Coronary artery (tissue), 2 donors: Measurements from ENCODE around the gene SPACA4.
"Not testable (repeated sequence)": the region's sequence is repeated elsewhere in the genome, so short reads cannot be mapped to it uniquely, and the experiment has no call there.

ENCODE experiments used
- DNase-seq: peaks from one replicate; pipeline ENCODE4 v3.0.0-alpha.2; 2017; ENCODE audit warnings: low spot score
- H3K27ac ChIP-seq, 2 donors: fragments of 200-600 bp; sonication (generic); one replicate each; pipeline ENCODE4 v1.5.1; 2016 to 2019
- H3K4me3 ChIP-seq: fragments of 200-600 bp; sonication (generic); 2 replicates; pipeline ENCODE4 v1.5.1; 2016; ENCODE audit warnings: mild to moderate bottlenecking, moderate library complexity
- TF ChIP-seq, protein P1 (sequence below): fragments of 200-600 bp; sonication (generic); IDR thresholded peaks from one replicate; pipeline ENCODE4 v1.5.1; 2019; ENCODE audit warnings: antibody characterized with exemption

Gene SPACA4

DNA sequence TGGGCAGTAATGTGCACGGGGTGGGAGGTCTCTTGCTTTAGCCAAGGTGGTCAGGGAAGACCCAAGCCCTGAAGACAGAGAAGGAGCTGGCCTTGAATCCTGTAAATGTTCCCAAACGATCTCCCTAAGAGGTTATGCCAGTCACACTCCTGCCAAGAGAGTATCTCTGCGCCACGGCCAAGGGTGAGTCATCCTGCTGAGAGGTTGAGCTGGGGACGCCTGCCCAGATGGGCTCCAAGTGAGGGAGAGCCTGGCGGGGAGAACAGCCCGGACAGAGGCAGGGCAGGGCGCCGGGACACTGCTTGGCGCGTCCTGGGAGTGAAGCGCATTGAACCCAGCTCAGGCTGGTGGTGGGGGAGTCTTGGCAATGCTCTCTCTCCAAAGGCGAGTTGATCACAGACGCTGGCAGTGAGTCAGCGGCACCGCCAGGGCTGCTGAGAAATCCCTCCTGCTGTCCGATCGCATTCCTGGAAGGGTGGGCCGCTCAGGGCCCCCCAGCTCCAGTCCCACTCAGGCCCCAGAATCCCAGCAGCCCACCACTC is 38.1 kb upstream of the SPACA4 start:
- peak overlapping the region in 1 of 2 donors; percentile 46 for H3K27ac ChIP-seq
- TF ChIP-seq, protein P1, sequence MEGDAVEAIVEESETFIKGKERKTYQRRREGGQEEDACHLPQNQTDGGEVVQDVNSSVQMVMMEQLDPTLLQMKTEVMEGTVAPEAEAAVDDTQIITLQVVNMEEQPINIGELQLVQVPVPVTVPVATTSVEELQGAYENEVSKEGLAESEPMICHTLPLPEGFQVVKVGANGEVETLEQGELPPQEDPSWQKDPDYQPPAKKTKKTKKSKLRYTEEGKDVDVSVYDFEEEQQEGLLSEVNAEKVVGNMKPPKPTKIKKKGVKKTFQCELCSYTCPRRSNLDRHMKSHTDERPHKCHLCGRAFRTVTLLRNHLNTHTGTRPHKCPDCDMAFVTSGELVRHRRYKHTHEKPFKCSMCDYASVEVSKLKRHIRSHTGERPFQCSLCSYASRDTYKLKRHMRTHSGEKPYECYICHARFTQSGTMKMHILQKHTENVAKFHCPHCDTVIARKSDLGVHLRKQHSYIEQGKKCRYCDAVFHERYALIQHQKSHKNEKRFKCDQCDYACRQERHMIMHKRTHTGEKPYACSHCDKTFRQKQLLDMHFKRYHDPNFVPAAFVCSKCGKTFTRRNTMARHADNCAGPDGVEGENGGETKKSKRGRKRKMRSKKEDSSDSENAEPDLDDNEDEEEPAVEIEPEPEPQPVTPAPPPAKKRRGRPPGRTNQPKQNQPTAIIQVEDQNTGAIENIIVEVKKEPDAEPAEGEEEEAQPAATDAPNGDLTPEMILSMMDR: no peak
- peak; percentile 86 for DNase-seq
- peak overlapping the region; percentile 46 for H3K4me3 ChIP-seq

GRCh38 chr19:48569814-48570213 is 36.7 kb upstream of the SPACA4 start:
- DNase-seq: no peak
- Histone ChIP-seq H3K4me3 (no peak overlapping the region), H3K27ac (no peak overlapping the region)
- TF ChIP-seq, protein P1: no peak

DNA sequence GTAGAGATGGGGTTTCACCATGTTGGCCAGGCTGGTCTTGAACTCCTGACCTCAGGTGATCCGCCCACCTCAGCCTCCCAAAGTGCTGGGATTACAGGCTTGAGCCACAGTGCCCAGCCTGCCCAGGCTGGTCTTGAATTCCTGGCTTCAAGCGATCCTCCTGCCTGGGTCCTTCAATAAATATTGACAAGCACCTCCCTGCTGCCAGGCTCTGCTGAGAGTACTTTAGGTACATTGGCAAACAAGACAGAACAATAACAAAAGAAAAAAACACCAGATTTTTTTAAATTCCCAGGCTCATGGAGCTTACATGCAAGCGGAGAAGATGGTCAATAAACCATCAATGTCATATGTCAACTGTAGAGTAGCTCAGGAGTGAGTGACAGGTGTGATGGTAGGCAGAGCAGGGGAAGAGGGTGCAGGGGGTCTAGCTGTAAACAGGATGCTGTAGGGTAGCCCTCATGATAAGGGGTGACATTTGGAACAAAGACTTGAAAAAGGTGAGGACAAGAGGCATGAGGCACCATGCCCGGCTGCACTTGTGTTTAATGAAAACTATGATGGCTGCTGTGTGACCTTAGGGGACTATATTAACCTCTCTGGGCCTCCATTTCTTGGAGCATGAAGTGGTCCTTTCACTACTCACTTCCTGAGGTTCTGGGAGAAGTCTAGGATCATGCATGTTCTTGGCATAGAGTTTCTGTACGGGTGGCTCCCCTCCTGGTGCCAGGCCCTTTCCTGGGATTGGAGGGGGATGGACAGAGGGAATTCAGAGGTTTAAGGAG is 35.0 kb upstream of the SPACA4 start:
- TF ChIP-seq, protein P1: no peak
- Histone ChIP-seq H3K4me3 (no peak overlapping the region), H3K27ac (no peak overlapping the region)
- no peak for DNase-seq

DNA sequence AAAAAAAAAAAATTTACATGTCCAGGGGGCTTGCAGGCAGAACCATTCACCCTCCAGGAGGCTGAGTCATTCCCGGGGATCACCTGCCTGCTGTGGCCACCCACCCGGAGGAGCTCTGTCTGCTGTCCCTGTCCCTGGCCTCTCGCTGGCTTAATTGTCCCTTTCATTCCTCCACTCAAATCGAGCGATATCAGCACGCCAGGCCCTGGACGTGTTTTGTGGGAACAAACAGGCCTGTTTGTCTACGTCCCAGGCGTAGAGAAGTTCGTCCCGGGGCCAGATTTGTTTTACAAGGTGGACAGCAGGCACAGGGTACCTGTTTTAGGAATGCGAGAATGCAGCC is 33.4 kb upstream of the SPACA4 start:
- DNase-seq: no peak
- TF ChIP-seq, protein P1: no peak
- Histone ChIP-seq H3K4me3 (no peak overlapping the region), H3K27ac (no peak overlapping the region)

GRCh38 chr19:48575931-48576622 is 30.5 kb upstream of the SPACA4 start:
- H3K4me3 ChIP-seq: no peak overlapping the region
- TF ChIP-seq, protein P1: no peak
- DNase-seq: no peak
- no peak overlapping the region for H3K27ac ChIP-seq

GRCh38 chr19:48577908-48578307 is 28.6 kb upstream of the SPACA4 start:
- DNase-seq, H3K4me3 ChIP-seq: not testable (repeated sequence)

DNA sequence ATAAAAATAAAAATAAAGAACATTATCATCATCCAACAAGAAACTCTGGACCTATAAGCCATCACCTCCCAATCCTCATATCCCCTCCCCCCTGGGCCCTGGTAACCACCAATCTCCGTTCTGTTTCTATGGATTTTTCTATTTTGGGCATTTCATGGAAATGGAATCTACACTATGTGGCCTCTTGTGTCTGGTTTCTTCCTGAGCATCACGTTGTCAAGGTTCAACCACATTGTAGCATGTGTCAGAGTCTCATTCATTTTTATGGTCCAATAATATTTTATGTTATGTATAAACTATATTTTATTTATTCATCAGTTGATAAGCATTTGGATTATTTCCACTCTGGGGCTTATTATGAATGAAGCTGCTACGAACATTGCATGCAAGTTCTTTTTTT is 27.7 kb upstream of the SPACA4 start:
- DNase-seq: no peak
- Histone ChIP-seq H3K27ac (no peak overlapping the region), H3K4me3 (no peak overlapping the region)
- TF ChIP-seq, protein P1: no peak

More at GRCh38 chr19:48577908-48578307, 28.6 kb upstream of the SPACA4 start:
- H3K27ac ChIP-seq: not testable (repeated sequence)
